T-cell (primary cell): ENCODE measurements around the gene OPN1LW. TPM values are rescaled to one million over a fixed set of nuclear protein-coding genes. Genes with fewer than 3 reads are reported as not detected.
"Not testable (repeated sequence)": the region's sequence is repeated elsewhere in the genome, so short reads cannot be mapped to it uniquely, and the experiment has no call there.

ENCODE experiments used
- ATAC-seq, 4 experiments: fragments of 200-7000 bp in 3 of 4; fragments of 150-1000 bp in 1 of 4; cut with Tn5 transposase; replicated peaks in 1 of 4; 1 replicate in 3 of 4; 2 replicates in 1 of 4; pipeline ENCODE4 v1.10.0; 2021; ENCODE audit warnings: moderate library complexity in 3 of 4, mild to moderate bottlenecking in 2 of 4, moderate number of reproducible peaks in 1 of 4
- CTCF ChIA-PET, 2 donors: fragments of 300-600 bp; sonication (Branson Sonifier 250); formaldehyde crosslinking; loops; one replicate each; lab custom pipeline; 2022; ENCODE audit warnings: antibody characterized with exemption in 2 of 2; lab: Charles Lee
- POLR2A ChIA-PET, 2 donors: fragments of 300-600 bp; sonication (Branson Sonifier 250); formaldehyde crosslinking; loops; one replicate each; lab custom pipeline; 2022; ENCODE audit warnings: antibody characterized with exemption in 2 of 2; lab: Charles Lee
- DNase-seq, 35 experiments: peaks; one replicate each; pipeline versions ENCODE4 v3.0.0 to v3.0.0-alpha.2; 2013 to 2023
- H3K27ac ChIP-seq: one replicate; pipeline ENCODE4 v1.5.1; 2013; ENCODE audit warnings: low read length
- H3K27me3 ChIP-seq, 2 experiments: replicated peaks in 1 of 2; 1 replicate in 1 of 2; 2 replicates in 1 of 2; pipeline versions ENCODE4 v1.6.1 to v1.7.0; 2013; ENCODE audit warnings: low read length in 1 of 2, mixed read lengths in 1 of 2; ENCODE audit not compliant: control insufficient read depth in 2 of 2, insufficient read depth in 2 of 2; ENCODE audit errors: extremely low read depth in 1 of 2
- H3K36me3 ChIP-seq, 2 donors: 1 replicate in 1 of 2; 2 replicates in 1 of 2; pipeline versions ENCODE4 v1.6.1 to v1.7.0; 2013; ENCODE audit warnings: low read length in 1 of 2; ENCODE audit not compliant: control insufficient read depth in 2 of 2, insufficient read depth in 1 of 2; ENCODE audit errors: extremely low read depth in 1 of 2
- H3K4me1 ChIP-seq, 2 experiments: 1 replicate in 1 of 2; 2 replicates in 1 of 2; pipeline versions ENCODE4 v1.6.1 to v1.7.0; 2013; ENCODE audit warnings: low read length in 2 of 2, mixed read lengths in 1 of 2; ENCODE audit not compliant: insufficient read depth in 2 of 2, control insufficient read depth in 1 of 2; ENCODE audit errors: extremely low read depth in 1 of 2
- H3K4me3 ChIP-seq, 2 donors: 1 replicate in 1 of 2; 2 replicates in 1 of 2; pipeline versions ENCODE4 v1.5.1 to v1.7.0; 2013; ENCODE audit warnings: mild to moderate bottlenecking in 2 of 2, low read length in 1 of 2, moderate library complexity in 1 of 2; ENCODE audit not compliant: control insufficient read depth in 1 of 2; ENCODE audit errors: extremely low read depth in 1 of 2
- H3K9me3 ChIP-seq: 2 replicates; pipeline ENCODE4 v1.7.0; 2013
- H3K27ac Mint-ChIP-seq, 2 donors: one replicate each; pipeline ENCODE4 v1.8.0; 2020 to 2021; ENCODE audit warnings: mild to moderate bottlenecking in 2 of 2, mixed read lengths in 2 of 2
- H3K27me3 Mint-ChIP-seq, 2 donors: one replicate each; pipeline ENCODE4 v1.8.0; 2021 to 2022; ENCODE audit warnings: mixed read lengths in 2 of 2
- H3K36me3 Mint-ChIP-seq: one replicate; pipeline ENCODE4 v1.8.0; 2021; ENCODE audit warnings: mixed read lengths
- H3K4me1 Mint-ChIP-seq, 3 donors: one replicate each; pipeline ENCODE4 v1.8.0; 2020 to 2022; ENCODE audit warnings: mixed read lengths in 3 of 3, mild to moderate bottlenecking in 1 of 3
- H3K4me3 Mint-ChIP-seq, 3 donors: one replicate each; pipeline ENCODE4 v1.8.0; 2020 to 2022; ENCODE audit warnings: mild to moderate bottlenecking in 3 of 3, mixed read lengths in 3 of 3, moderate library complexity in 3 of 3
- H3K9me3 Mint-ChIP-seq, 3 donors: one replicate each; pipeline ENCODE4 v1.8.0; 2020 to 2022; ENCODE audit warnings: mixed read lengths in 3 of 3
- WGBS: methylation state at CpG from one replicate; pipeline ENCODE4 v1.1.5; 2013; ENCODE audit warnings: missing lambda C conversion rate; ENCODE audit not compliant: insufficient coverage; 5-methylcytosine and 5-hydroxymethylcytosine counted together
- total RNA-seq, 35 experiments: library from RNA in 6 of 35; stranded (reverse) in 6 of 35; fragments of 120-200 nt in 1 of 35; gene quantifications; one replicate each; pipeline versions ENCODE4 v1.2.1 to v1.2.4 and lab custom pipeline; 2013 to 2026

OPN1LW gene
- total RNA-seq, 5 donors from 2014 or later (not counting 1 experiment from before 2014, with no cell fraction given): not detected

GRCh38 chrX:154140206-154140605 is 3.8 kb upstream of the OPN1LW start:
- DNase-seq (no peak), ATAC-seq (no peak)
- Histone ChIP-seq H3K27ac (no peak overlapping the region), H3K4me3 (no peak overlapping the region), H3K9me3 (no peaks in the 10 kb centered on the region), H3K27me3 (no peaks in the 10 kb centered on the region), H3K36me3 (no peaks in the 10 kb centered on the region), H3K4me1 (peaks cover 4 to 28% of the 10 kb centered on the region in 2 experiments)
- Mint-ChIP-seq H3K9me3 (no peaks in the 10 kb centered on the region), H3K27ac (no peak overlapping the region), H3K4me3 (no peak overlapping the region), H3K36me3 (no peaks in the 10 kb centered on the region), H3K4me1 (peaks cover 23 to 28% (median 25%) of the 10 kb centered on the region in 3 donors), H3K27me3 (peaks cover 0 to 8% of the 10 kb centered on the region in 2 donors)
- ChIA-PET CTCF (no interaction called here), POLR2A (no interaction called here)
- WGBS: 80% methylated on average over 1 of the region's 12 CpGs

- ATAC-seq: no peak
- Mint-ChIP-seq H3K4me3 (no peak overlapping the region), H3K4me1 (peaks cover 18 to 23% (median 20%) of the 10 kb centered on the region in 3 donors), H3K36me3 (no peaks in the 10 kb centered on the region), H3K9me3 (no peaks in the 10 kb centered on the region), H3K27me3 (peaks cover 0 to 6% of the 10 kb centered on the region in 2 donors), H3K27ac (no peak overlapping the region)
- CTCF ChIA-PET: no interaction called here
- Histone ChIP-seq H3K9me3 (no peaks in the 10 kb centered on the region), H3K4me3 (no peak overlapping the region), H3K36me3 (no peaks in the 10 kb centered on the region), H3K27ac (no peak overlapping the region), H3K4me1 (peaks cover 4 to 22% of the 10 kb centered on the region in 2 experiments), H3K27me3 (no peaks in the 10 kb centered on the region)
- POLR2A ChIA-PET: no interaction called here
- DNase-seq: no peak
- WGBS: 97% methylated on average over 4 of the region's 10 CpGs
Observed at GRCh38 chrX:154140742-154141141, 3.3 kb upstream of the OPN1LW start.

DNA sequence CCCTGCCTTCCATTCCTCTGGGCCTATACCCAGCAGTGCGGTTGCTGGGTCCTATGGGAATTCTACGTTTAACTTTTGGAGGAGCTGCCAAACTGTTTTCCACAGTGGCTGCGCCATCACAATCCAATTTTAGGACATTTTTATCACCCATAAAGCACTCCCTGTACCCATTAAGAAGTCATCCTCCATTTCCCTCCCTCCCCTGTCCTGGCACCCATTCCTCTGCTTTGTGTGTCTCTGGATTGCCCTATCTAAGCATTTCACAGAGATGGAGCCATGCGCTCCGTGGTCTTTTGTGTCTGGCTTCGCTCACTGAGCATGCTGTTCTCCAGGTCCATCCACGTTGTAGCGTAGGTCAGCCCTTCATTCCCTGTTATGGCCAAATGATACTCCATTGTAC is 1.7 kb upstream of the OPN1LW start:
- POLR2A ChIA-PET: no interaction called here
- Mint-ChIP-seq H3K4me1 (peaks cover 6 to 11% (median 11%) of the 10 kb centered on the region in 3 donors), H3K27me3 (peaks cover 0 to 5% of the 10 kb centered on the region in 2 donors), H3K36me3 (no peaks in the 10 kb centered on the region), H3K4me3 (no peak overlapping the region), H3K27ac (no peak overlapping the region), H3K9me3 (no peaks in the 10 kb centered on the region)
- Histone ChIP-seq H3K27ac (no peak overlapping the region), H3K36me3 (no peaks in the 10 kb centered on the region), H3K27me3 (no peaks in the 10 kb centered on the region), H3K4me1 (peaks cover 0 to 10% of the 10 kb centered on the region in 2 experiments), H3K4me3 (no peak overlapping the region), H3K9me3 (no peaks in the 10 kb centered on the region)
- WGBS: no CpG with 5 or more reads among the region's 8 CpGs
- ATAC-seq: no peak
- CTCF ChIA-PET: interaction anchor here in 1 of 2 donors (0.7 kb wide), 1 partner anchor 46 kb away, joined by 3 read pairs; no protein-coding TSS in a partner anchor
- no peak for DNase-seq

- POLR2A ChIA-PET: no interaction called here
- Mint-ChIP-seq H3K36me3 (no peaks in the 10 kb centered on the region), H3K27me3 (peaks cover 0 to 5% of the 10 kb centered on the region in 2 donors)
Observed at GRCh38 chrX:154142950-154143745, 895 bp upstream of the OPN1LW start.

DNA sequence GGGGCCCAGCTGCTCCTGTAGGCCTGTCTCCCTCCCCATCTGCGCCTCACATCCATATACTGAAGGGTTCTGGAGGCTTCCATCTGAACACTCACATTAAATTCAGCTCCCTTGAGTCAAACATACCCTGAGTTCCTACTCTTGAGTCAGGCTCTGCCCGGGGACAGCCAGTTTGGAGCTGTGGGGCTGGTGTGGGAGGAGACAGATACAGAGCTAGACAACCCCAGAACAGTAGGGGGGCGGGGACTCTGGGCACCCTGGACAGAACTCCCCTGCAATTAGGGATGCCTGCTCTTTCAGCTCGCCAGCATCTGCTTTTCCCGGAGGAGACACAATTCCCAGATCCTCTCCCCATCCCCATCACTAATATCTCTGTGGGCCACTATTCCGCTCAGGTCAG is 7.0 kb downstream of the OPN1LW start:
- H3K4me1 Mint-ChIP-seq: not testable (repeated sequence)

More at GRCh38 chrX:154142950-154143745, 895 bp upstream of the OPN1LW start:
- Histone ChIP-seq H3K9me3 (no peaks in the 10 kb centered on the region), H3K4me3 (no peak overlapping the region), H3K36me3 (no peaks in the 10 kb centered on the region), H3K27me3 (no peaks in the 10 kb centered on the region), H3K27ac (no peak overlapping the region), H3K4me1 (peaks cover 0 to 4% of the 10 kb centered on the region in 2 experiments)
- Mint-ChIP-seq H3K27ac (no peak overlapping the region), H3K9me3 (no peaks in the 10 kb centered on the region), H3K4me1 (peaks cover 2 to 11% (median 10%) of the 10 kb centered on the region in 3 donors), H3K4me3 (no peak overlapping the region)
- WGBS: 91% methylated on average over 16 of the region's 23 CpGs
- ATAC-seq (no peak), DNase-seq (no peak)
- CTCF ChIA-PET: no interaction called here

DNA sequence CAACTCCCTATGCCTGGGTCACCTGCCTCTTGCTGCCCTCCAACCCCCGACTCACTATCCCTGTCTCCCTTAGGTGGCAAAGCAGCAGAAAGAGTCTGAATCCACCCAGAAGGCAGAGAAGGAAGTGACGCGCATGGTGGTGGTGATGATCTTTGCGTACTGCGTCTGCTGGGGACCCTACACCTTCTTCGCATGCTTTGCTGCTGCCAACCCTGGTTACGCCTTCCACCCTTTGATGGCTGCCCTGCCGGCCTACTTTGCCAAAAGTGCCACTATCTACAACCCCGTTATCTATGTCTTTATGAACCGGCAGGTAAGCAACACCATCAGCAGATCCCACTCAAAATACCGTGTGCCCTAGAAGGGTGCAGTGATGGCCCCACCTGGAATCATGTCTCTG is 12.2 kb downstream of the OPN1LW start:
- H3K4me1 ChIP-seq, ATAC-seq, H3K27me3 ChIP-seq, DNase-seq, CTCF ChIA-PET, H3K9me3 Mint-ChIP-seq, H3K27ac ChIP-seq, H3K36me3 Mint-ChIP-seq, H3K27ac Mint-ChIP-seq, H3K4me1 Mint-ChIP-seq, POLR2A ChIA-PET, H3K36me3 ChIP-seq, H3K27me3 Mint-ChIP-seq, H3K4me3 ChIP-seq, H3K4me3 Mint-ChIP-seq, H3K9me3 ChIP-seq: not testable (repeated sequence)
- WGBS: 90% methylated on average over 2 of the region's 11 CpGs

More for the DNA sequence above, 7.0 kb downstream of the OPN1LW start:
- DNase-seq, H3K9me3 ChIP-seq, H3K4me3 Mint-ChIP-seq, POLR2A ChIA-PET, H3K4me3 ChIP-seq, H3K27me3 ChIP-seq, H3K9me3 Mint-ChIP-seq, H3K36me3 Mint-ChIP-seq, H3K27me3 Mint-ChIP-seq, ATAC-seq, H3K27ac Mint-ChIP-seq, H3K4me1 ChIP-seq, H3K36me3 ChIP-seq, H3K27ac ChIP-seq, CTCF ChIA-PET: not testable (repeated sequence)
- no CpG with 5 or more reads among the region's 6 CpGs for WGBS
